GM23338 (cell line): ENCODE results near the gene NUMBL. TPM values are rescaled to one million over a fixed set of nuclear protein-coding genes. Genes with fewer than 3 reads are reported as not detected.

Experiments used
- ATAC-seq: fragments of 200-7000 bp; cut with Tn5 transposase; 3 replicates; pipeline ENCODE4 v1.9.1; 2020
- DNase-seq: peaks from one replicate; pipeline ENCODE4 v3.0.0-alpha.2; 2015; ENCODE audit warnings: low spot score
- H2AFZ ChIP-seq: fragments of 200-600 bp; sonication (generic); 2 replicates; pipeline ENCODE4 v1.8.0; 2016; ENCODE audit warnings: antibody characterized with exemption, mild to moderate bottlenecking, moderate library complexity
- H3F3A ChIP-seq: fragments of 200-600 bp; sonication (generic); replicated peaks from 2 replicates; pipeline ENCODE4 v1.8.0; 2017; ENCODE audit warnings: antibody characterized with exemption, mixed run types, low read depth
- H3K27ac ChIP-seq: fragments of 200-600 bp; sonication (generic); 2 replicates; pipeline ENCODE4 v1.6.1; 2016; ENCODE audit warnings: low read depth
- H3K27me3 ChIP-seq: fragments of 200-600 bp; sonication (generic); 2 replicates; pipeline ENCODE4 v1.8.0; 2016; ENCODE audit warnings: mild to moderate bottlenecking, mixed run types, moderate library complexity; ENCODE audit not compliant: insufficient read depth
- H3K36me3 ChIP-seq: fragments of 200-600 bp; sonication (generic); 2 replicates; pipeline ENCODE4 v1.8.0; 2016; ENCODE audit warnings: mild to moderate bottlenecking; ENCODE audit not compliant: insufficient read depth
- H3K4me1 ChIP-seq: fragments of 200-600 bp; sonication (generic); 2 replicates; pipeline ENCODE4 v1.8.0; 2016; ENCODE audit warnings: mild to moderate bottlenecking, moderate library complexity; ENCODE audit not compliant: insufficient read depth
- H3K4me2 ChIP-seq: fragments of 200-600 bp; sonication (generic); 2 replicates; pipeline ENCODE4 v1.7.1; 2017; ENCODE audit warnings: mixed run types
- H3K4me3 ChIP-seq: fragments of 200-600 bp; sonication (generic); 2 replicates; pipeline ENCODE4 v1.6.1; 2016; ENCODE audit warnings: mixed run types
- H3K79me2 ChIP-seq: fragments of 200-600 bp; sonication (generic); replicated peaks from 2 replicates; pipeline ENCODE4 v1.8.0; 2017; ENCODE audit warnings: mild to moderate bottlenecking; ENCODE audit not compliant: insufficient read depth
- H3K9me2 ChIP-seq: fragments of 200-600 bp; sonication (generic); 2 replicates; pipeline ENCODE4 v1.8.0; 2017; ENCODE audit not compliant: insufficient read depth
- H4K20me1 ChIP-seq: fragments of 200-600 bp; sonication (generic); replicated peaks from 2 replicates; pipeline ENCODE4 v1.8.0; 2017; ENCODE audit warnings: mild to moderate bottlenecking; ENCODE audit not compliant: insufficient read depth
- H3K27ac Mint-ChIP-seq: 2 replicates; pipeline ENCODE4 v1.8.0; 2020; ENCODE audit warnings: inconsistent platforms, mild to moderate bottlenecking, moderate library complexity, mixed read lengths
- H3K27me3 Mint-ChIP-seq: 3 replicates; pipeline ENCODE4 v1.8.0; 2022; ENCODE audit warnings: low read depth, mild to moderate bottlenecking, moderate library complexity, mixed read lengths, inconsistent platforms; ENCODE audit not compliant: insufficient read depth, poor library complexity
- H3K36me3 Mint-ChIP-seq: 3 replicates; pipeline ENCODE4 v1.8.0; 2021; ENCODE audit warnings: low read depth, mild to moderate bottlenecking, inconsistent platforms, moderate library complexity, mixed read lengths
- H3K4me1 Mint-ChIP-seq: 3 replicates; pipeline ENCODE4 v1.8.0; 2020; ENCODE audit warnings: mild to moderate bottlenecking, inconsistent platforms, mixed read lengths
- H3K4me3 Mint-ChIP-seq: 3 replicates; pipeline ENCODE4 v1.8.0; 2021; ENCODE audit warnings: moderate library complexity, mild to moderate bottlenecking, inconsistent platforms, mixed read lengths
- H3K9me3 Mint-ChIP-seq: 3 replicates; pipeline ENCODE4 v1.8.0; 2020; ENCODE audit warnings: moderate library complexity, mild to moderate bottlenecking, inconsistent platforms, mixed read lengths
- CREB1 ChIP-seq: fragments of 250-450 bp; sonication (Bioruptor Pico); IDR thresholded peaks from 2 replicates; pipeline ENCODE4 v1.5.0; 2020; ENCODE audit warnings: low read depth, mild to moderate bottlenecking, moderate library complexity
- CTCF ChIP-seq, 2 experiments: fragments of 200-600 bp in 1 of 2; sonication (generic) in 1 of 2; conservative IDR thresholded peaks; 2 replicates each; pipeline versions ENCODE4 v1.5.1 to v1.6.1; 2016 to 2017; ENCODE audit warnings: antibody characterized with exemption in 2 of 2, low read depth in 2 of 2, mild to moderate bottlenecking in 2 of 2, moderate library complexity in 1 of 2
- ETS1 ChIP-seq: IDR thresholded peaks from 2 replicates; pipeline ENCODE4 v1.6.1; 2016; ENCODE audit warnings: antibody characterized with exemption
- NANOG ChIP-seq: IDR thresholded peaks from 2 replicates; pipeline ENCODE4 v1.6.1; 2016; ENCODE audit warnings: antibody characterized with exemption, borderline replicate concordance
- POLR2AphosphoS5 ChIP-seq: IDR thresholded peaks from 2 replicates; pipeline ENCODE4 v1.6.1; 2016; ENCODE audit warnings: antibody characterized with exemption, low read depth
- REST ChIP-seq: IDR thresholded peaks from one replicate; pipeline ENCODE4 v1.6.1; 2018; ENCODE audit warnings: antibody characterized with exemption; ENCODE audit not compliant: unreplicated experiment
- STAT1 ChIP-seq: IDR thresholded peaks from one replicate; pipeline ENCODE4 v1.6.1; 2016; ENCODE audit warnings: antibody characterized with exemption; ENCODE audit not compliant: unreplicated experiment
- ZNF114 ChIP-seq: fragments of 250-450 bp; sonication (Bioruptor Pico); IDR thresholded peaks from 2 replicates; pipeline ENCODE4 v1.5.0; 2020; ENCODE audit warnings: mild to moderate bottlenecking, moderate library complexity
- ZNF462 ChIP-seq: fragments of 250-450 bp; sonication (Bioruptor Pico); IDR thresholded peaks from 2 replicates; pipeline ENCODE4 v1.5.0; 2020; ENCODE audit warnings: mild to moderate bottlenecking, moderate library complexity
- polyA plus RNA-seq: library from polyadenylated mRNA; unstranded; fragments of >200 nt; fragmentation: Nextera tagmentation; extraction: Ambion mirVana; gene quantifications from 2 replicates; pipeline ENCODE4 v1.2.1, GENCODE V29; 2016
- total RNA-seq: library from RNA; depleted of rRNA; stranded (reverse); fragments of >200 nt; shearing (Covaris generic); gene quantifications from 2 replicates; pipeline ENCODE4 v1.2.3, GENCODE V29; 2014

NUMBL gene
- total and polyA plus RNA-seq, 2 experiments from 2014 or later, result 8.5 to 28.5 TPM

GRCh38 chr19:40735013-40735771, 44.7 kb upstream of the NUMBL start:
- H3K9me3 Mint-ChIP-seq, result 0 out of 3 replicates have a peak, but pooled peaks cover 3% of the 10 kb centered on the region
- no peak overlapping the region for H3K27ac ChIP-seq
- TF ChIP-seq CTCF (conservative IDR thresholded peaks at IDR 0.05; ENCODE audit: low read depth in 2 of 2) (no peak), CREB1 (CRISPR knock-in tag) (no peak), REST (no peak), ZNF462 (CRISPR knock-in tag) (no peak), ZNF114 (CRISPR knock-in tag) (no peak), ETS1 (no peak), STAT1 (no peak), POLR2AphosphoS5 (no peak), NANOG (no peak)
- peaks cover 53% of the 10 kb centered on the region for H3K36me3 Mint-ChIP-seq
- no peaks in the 10 kb centered on the region for H3K9me2 ChIP-seq
- H3K4me3 ChIP-seq, result no peak overlapping the region
- no peaks in the 10 kb centered on the region for H3K4me1 Mint-ChIP-seq
- H3K27ac Mint-ChIP-seq, result no peak overlapping the region
- H3K27me3 Mint-ChIP-seq, result peaks cover 10% of the 10 kb centered on the region
- H3K27me3 ChIP-seq, result no peaks in the 10 kb centered on the region
- no peaks in the 10 kb centered on the region; the same call in 1 of the 2 replicates for H4K20me1 ChIP-seq
- no peak overlapping the region for H3K4me2 ChIP-seq
- no peak overlapping the region for H2AFZ ChIP-seq
- H3K36me3 ChIP-seq, result peaks cover 7% of the 10 kb centered on the region
- DNase-seq, result no peak
- ATAC-seq, result no peak
- no peaks in the 10 kb centered on the region for H3F3A ChIP-seq
- H3K4me1 ChIP-seq, result no peaks in the 10 kb centered on the region
- H3K4me3 Mint-ChIP-seq, result no peak overlapping the region; the same call in 2 of the 3 replicates
- H3K79me2 ChIP-seq, result no peaks in the 10 kb centered on the region
